Left lung (tissue), 10 donors: ENCODE data around the gene STEAP1B. TPM values are rescaled to one million over a fixed set of nuclear protein-coding genes. Genes with fewer than 3 reads are reported as not detected.

ENCODE experiments used
- ATAC-seq: fragments of 200-7000 bp; cut with Tn5 transposase; one replicate; pipeline ENCODE4 v1.9.1; 2020; ENCODE audit warnings: moderate library complexity
- DNase-seq, 4 donors: peaks; one replicate each; pipeline ENCODE4 v3.0.0-alpha.2; 2013 to 2020
- H3K27ac ChIP-seq, 2 donors: fragments of 200-600 bp; sonication (generic) in 1 of 2; one replicate each; pipeline versions ENCODE4 v1.5.0 to v1.8.0; 2020 to 2021
- H3K27me3 ChIP-seq, 2 donors: fragments of 200-600 bp; sonication (generic) in 1 of 2; one replicate each; pipeline versions ENCODE4 v1.5.0 to v1.8.0; 2020 to 2021
- H3K36me3 ChIP-seq, 2 donors: fragments of 200-600 bp; sonication (generic) in 1 of 2; one replicate each; pipeline versions ENCODE4 v1.5.0 to v1.8.0; 2020 to 2021
- H3K4me1 ChIP-seq, 2 donors: fragments of 200-600 bp; one replicate each; pipeline ENCODE4 v1.8.0; 2021
- H3K4me3 ChIP-seq, 2 donors: fragments of 200-600 bp; sonication (generic) in 1 of 2; one replicate each; pipeline versions ENCODE4 v1.5.0 to v1.8.0; 2020 to 2021; ENCODE audit warnings: mild to moderate bottlenecking in 1 of 2
- H3K9me3 ChIP-seq, 2 donors: fragments of 200-600 bp; sonication (generic) in 1 of 2; one replicate each; pipeline versions ENCODE4 v1.5.0 to v1.8.0; 2020 to 2021
- CTCF ChIP-seq, 2 donors: fragments of 200-600 bp; sonication (generic) in 1 of 2; IDR thresholded peaks; one replicate each; pipeline versions ENCODE4 v1.5.0 to v1.8.0; 2021; ENCODE audit warnings: antibody characterized with exemption in 2 of 2
- intact Hi-C, 2 donors: fragments of 100-400 bp; cut with DNase I; formaldehyde crosslinking; loops; one replicate each; pipeline versions ENCODE4 v1.11.2 to v1.14.2; 2022
- polyA plus RNA-seq, 6 donors: library from polyadenylated mRNA; unstranded; fragments of 120-200 nt; gene quantifications; one replicate each; pipeline ENCODE4 v1.2.1, GENCODE V29; 2013; ENCODE audit not compliant: insufficient read length in 6 of 6
- total RNA-seq, 2 donors: library from RNA; stranded (reverse); fragmentation: NEBNext Ultra II Directional; extraction: Animal tissue kit (Norgen Biotek cat#: 25700); gene quantifications; one replicate each; pipeline ENCODE4 v1.2.1, GENCODE V29; 2021
- donor health status: DM: no; HTN: yes; CAD: no.
- donor health status: DM: no; HTN: no; CAD: no.

STEAP1B gene
- total and polyA plus RNA-seq, 8 donors = 0.85 to 3.4 (median 2.7) TPM

GRCh38 chr7:22470981-22471380, 29.0 kb downstream of the STEAP1B start:
- Histone ChIP-seq H3K27ac (no peak overlapping the region), H3K36me3 (no peaks in the 10 kb centered on the region), H3K9me3 (no peaks in the 10 kb centered on the region), H3K27me3 (no peaks in the 10 kb centered on the region), H3K4me1 (no peaks in the 10 kb centered on the region), H3K4me3 (no peak overlapping the region)
- DNase-seq = no peak
- intact Hi-C loops = no loop called here
- no peak for ATAC-seq
- TF ChIP-seq CTCF (IDR thresholded peaks at IDR 0.05) = no peak

DNA sequence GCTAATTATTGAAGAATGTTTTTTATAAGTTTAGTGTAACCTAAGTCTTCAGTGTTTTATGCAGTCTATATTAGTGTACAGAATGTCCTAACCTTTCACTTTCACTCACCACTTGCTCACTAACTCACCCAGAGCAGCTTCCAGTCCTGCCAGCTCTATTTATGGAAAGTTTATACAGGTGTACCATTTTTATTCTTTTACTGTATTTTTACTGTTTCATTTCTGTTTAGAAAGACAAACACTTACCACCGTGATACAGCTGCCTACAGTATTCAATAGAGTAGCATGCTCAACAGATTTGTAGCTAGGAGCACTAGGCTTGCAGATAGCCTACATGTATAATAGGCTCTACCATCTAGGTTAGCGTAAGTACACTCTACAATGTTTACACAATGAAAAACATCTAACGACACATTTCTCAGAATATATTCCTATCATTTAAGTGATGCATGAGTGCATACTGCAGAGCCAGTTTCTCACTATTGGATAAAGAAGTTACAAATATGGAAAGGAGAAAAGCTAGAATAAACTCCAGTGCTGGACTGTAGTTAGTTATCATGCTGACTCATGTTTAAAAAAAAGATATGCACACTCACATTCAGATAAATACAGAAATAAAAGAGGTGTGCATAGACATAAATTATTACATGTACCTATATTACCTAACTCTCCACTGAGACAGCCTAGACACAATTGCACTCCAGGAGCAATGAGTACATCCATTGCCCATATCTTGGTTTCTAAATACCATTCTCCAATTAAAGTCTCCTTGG, 30.4 kb downstream of the STEAP1B start:
- no peak overlapping the region for H3K27ac ChIP-seq
- no peak for TF ChIP-seq CTCF (IDR thresholded peaks at IDR 0.05)
- intact Hi-C loops = no loop called here
- ATAC-seq = peak; percentile 15
- H3K4me1 ChIP-seq = no peaks in the 10 kb centered on the region
- no peaks in the 10 kb centered on the region for H3K36me3 ChIP-seq
- no peak for DNase-seq
- no peaks in the 10 kb centered on the region for H3K27me3 ChIP-seq
- H3K4me3 ChIP-seq = no peak overlapping the region
- no peaks in the 10 kb centered on the region for H3K9me3 ChIP-seq

GRCh38 chr7:22468609-22469008, 31.4 kb downstream of the STEAP1B start:
- no peaks in the 10 kb centered on the region for H3K36me3 ChIP-seq
- H3K9me3 ChIP-seq = no peaks in the 10 kb centered on the region
- DNase-seq (no peak), ATAC-seq (no peak)
- H3K27me3 ChIP-seq = no peaks in the 10 kb centered on the region
- intact Hi-C loops = no loop called here
- no peak for TF ChIP-seq CTCF (IDR thresholded peaks at IDR 0.05)
- H3K4me1 ChIP-seq = no peaks in the 10 kb centered on the region
- H3K4me3 ChIP-seq = no peak overlapping the region
- no peak overlapping the region for H3K27ac ChIP-seq

GRCh38 chr7:22464299-22464698, 35.7 kb downstream of the STEAP1B start:
- intact Hi-C loops = no loop called here
- Histone ChIP-seq H3K4me1 (no peaks in the 10 kb centered on the region), H3K27ac (no peak overlapping the region), H3K4me3 (no peak overlapping the region), H3K36me3 (no peaks in the 10 kb centered on the region), H3K27me3 (no peaks in the 10 kb centered on the region), H3K9me3 (no peaks in the 10 kb centered on the region)
- DNase-seq (no peak), ATAC-seq (no peak)
- no peak for TF ChIP-seq CTCF (IDR thresholded peaks at IDR 0.05)

GRCh38 chr7:22460363-22460988, 39.5 kb downstream of the STEAP1B start:
- no peak for ATAC-seq

More at GRCh38 chr7:22460363-22460988, 39.5 kb downstream of the STEAP1B start:
- no peaks in the 10 kb centered on the region for H3K4me1 ChIP-seq
- H3K36me3 ChIP-seq = no peaks in the 10 kb centered on the region
- no peak for DNase-seq
- no peaks in the 10 kb centered on the region for H3K27me3 ChIP-seq
- H3K4me3 ChIP-seq = no peak overlapping the region
- intact Hi-C loops = no loop called here
- TF ChIP-seq CTCF (IDR thresholded peaks at IDR 0.05) = no peak
- H3K9me3 ChIP-seq = no peaks in the 10 kb centered on the region
- no peak overlapping the region for H3K27ac ChIP-seq
